HEK293 (cell line): ENCODE data around the gene ARSJ.

ENCODE experiments used
- CTCF ChIA-PET: fragments of 350-600 bp; formaldehyde crosslinking; extraction: SDS; loops from one replicate; lab custom pipeline; 2021; ENCODE audit warnings: antibody characterized with exemption; lab: Yijun Ruan, JAX
- POLR2A ChIA-PET: fragments of 300-600 bp; formaldehyde crosslinking; extraction: SDS; loops from one replicate; lab custom pipeline; 2020; ENCODE audit warnings: antibody characterized with exemption, inconsistent platforms; lab: Yijun Ruan, JAX
- H3K27ac ChIP-seq: fragments of 200-500 bp; sonication (Bioruptor generic); 2 replicates; pipeline ENCODE4 v1.5.1; 2014; ENCODE audit warnings: low read depth, low read length, control low read depth, inconsistent platforms; ENCODE audit errors: extremely low read depth
- H3K36me3 ChIP-seq, 2 experiments: fragments of 200-500 bp in 1 of 2; sonication (Bioruptor generic) in 1 of 2; 1 replicate in 1 of 2; 2 replicates in 1 of 2; pipeline ENCODE4 v1.5.1; 2014 to 2017; ENCODE audit warnings: inconsistent platforms in 2 of 2, low read length in 2 of 2; ENCODE audit not compliant: control insufficient read depth in 2 of 2, insufficient read depth in 1 of 2
- H3K4me1 ChIP-seq: fragments of 200-500 bp; sonication (Bioruptor generic); 2 replicates; pipeline ENCODE4 v1.5.1; 2014; ENCODE audit warnings: mild to moderate bottlenecking, low read length, inconsistent platforms; ENCODE audit not compliant: control insufficient read depth, insufficient read depth
- H3K4me3 ChIP-seq: 2 replicates; pipeline ENCODE4 v1.5.1; 2011; ENCODE audit warnings: low read depth, mild to moderate bottlenecking, control low read depth, low read length, moderate library complexity
- H3K9me3 ChIP-seq: fragments of 200-500 bp; sonication (Bioruptor generic); 2 replicates; pipeline ENCODE4 v1.5.1; 2014; ENCODE audit warnings: low read depth, low read length, inconsistent platforms; ENCODE audit not compliant: control insufficient read depth, insufficient read depth
- HOXA7 ChIP-seq: sonication (generic); formaldehyde crosslinking; IDR thresholded peaks from 2 replicates; pipeline ENCODE4 v1.8.1; 2022; ENCODE audit warnings: missing genetic modification reagents, borderline replicate concordance
- KLF16 ChIP-seq: fragments of 450-650 bp; formaldehyde crosslinking; IDR thresholded peaks from 2 replicates; pipeline ENCODE4 v1.5.1; 2017; ENCODE audit warnings: missing biosample characterization, missing genetic modification characterization
- OVOL3 ChIP-seq: fragments of 450-650 bp; formaldehyde crosslinking; IDR thresholded peaks from 2 replicates; pipeline ENCODE4 v1.5.1; 2016; ENCODE audit warnings: missing biosample characterization, missing genetic modification characterization
- SP2 ChIP-seq: fragments of 450-650 bp; formaldehyde crosslinking; IDR thresholded peaks from 2 replicates; pipeline ENCODE4 v1.5.1; 2016; ENCODE audit warnings: missing biosample characterization, missing genetic modification characterization
- SP3 ChIP-seq: fragments of 450-650 bp; formaldehyde crosslinking; IDR thresholded peaks from 2 replicates; pipeline ENCODE4 v1.5.1; 2016; ENCODE audit warnings: missing biosample characterization, missing genetic modification characterization
- ZBTB8A ChIP-seq: fragments of 450-650 bp; formaldehyde crosslinking; IDR thresholded peaks from 2 replicates; pipeline ENCODE4 v1.5.1; 2016; ENCODE audit warnings: missing biosample characterization, missing genetic modification characterization
- ZNF157 ChIP-seq: fragments of 450-650 bp; formaldehyde crosslinking; IDR thresholded peaks from 2 replicates; pipeline ENCODE4 v1.5.1; 2016; ENCODE audit warnings: missing biosample characterization, missing genetic modification characterization
- ZNF175 ChIP-seq: fragments of 450-650 bp; formaldehyde crosslinking; IDR thresholded peaks from 2 replicates; pipeline ENCODE4 v1.5.1; 2016; ENCODE audit warnings: missing biosample characterization, missing genetic modification characterization
- ZNF324 ChIP-seq: fragments of 450-650 bp; formaldehyde crosslinking; IDR thresholded peaks from 2 replicates; pipeline ENCODE4 v1.5.1; 2016; ENCODE audit warnings: missing biosample characterization, missing genetic modification characterization
- ZNF398 ChIP-seq: fragments of 450-650 bp; formaldehyde crosslinking; IDR thresholded peaks from 2 replicates; pipeline ENCODE4 v1.5.1; 2017; ENCODE audit warnings: missing biosample characterization, missing genetic modification characterization
- ZNF488 ChIP-seq: fragments of 450-650 bp; formaldehyde crosslinking; IDR thresholded peaks from 2 replicates; pipeline ENCODE4 v1.5.1; 2016; ENCODE audit warnings: missing biosample characterization, missing genetic modification characterization
- ZNF529 ChIP-seq: fragments of 450-650 bp; formaldehyde crosslinking; IDR thresholded peaks from 2 replicates; pipeline ENCODE4 v1.5.1; 2017; ENCODE audit warnings: missing genetic modification characterization, missing biosample characterization; ENCODE audit not compliant: insufficient replicate concordance
- ZNF549 ChIP-seq: fragments of 450-650 bp; IDR thresholded peaks from 2 replicates; pipeline ENCODE4 v1.5.1; 2018; ENCODE audit warnings: missing biosample characterization, missing genetic modification characterization, mild to moderate bottlenecking, inconsistent platforms, moderate library complexity
- ZNF747 ChIP-seq: fragments of 450-650 bp; formaldehyde crosslinking; IDR thresholded peaks from 2 replicates; pipeline ENCODE4 v1.5.1; 2016; ENCODE audit warnings: missing biosample characterization, missing genetic modification characterization
- ZNF830 ChIP-seq: fragments of 450-650 bp; IDR thresholded peaks from 2 replicates; pipeline ENCODE4 v1.5.0; 2018; ENCODE audit warnings: missing biosample characterization, missing genetic modification characterization, low read depth, mild to moderate bottlenecking, moderate library complexity
- ZSCAN16 ChIP-seq: fragments of 450-650 bp; formaldehyde crosslinking; IDR thresholded peaks from 2 replicates; pipeline ENCODE4 v1.5.1; 2016; ENCODE audit warnings: missing biosample characterization, missing genetic modification characterization
- TF ChIP-seq, protein P1 (sequence below): fragments of 450-650 bp; formaldehyde crosslinking; IDR thresholded peaks from 2 replicates; pipeline ENCODE4 v1.5.1; 2016; ENCODE audit warnings: missing biosample characterization, missing genetic modification characterization, borderline replicate concordance
- TF ChIP-seq, protein P2 (sequence below): fragments of 450-650 bp; formaldehyde crosslinking; IDR thresholded peaks from 2 replicates; pipeline ENCODE4 v1.5.1; 2017; ENCODE audit warnings: missing biosample characterization, missing genetic modification characterization
- TF ChIP-seq, protein P3 (sequence below): fragments of 450-650 bp; formaldehyde crosslinking; optimal IDR thresholded peaks from 2 replicates; pipeline ENCODE3; 2016; ENCODE audit warnings: missing biosample characterization, mild to moderate bottlenecking, missing genetic modification characterization
- TF ChIP-seq, protein P4 (sequence below): fragments of 450-650 bp; formaldehyde crosslinking; conservative IDR thresholded peaks from 2 replicates; pipeline ENCODE4 v1.5.1; 2016; ENCODE audit warnings: low read depth, missing biosample characterization, missing genetic modification characterization

Gene ARSJ

DNA sequence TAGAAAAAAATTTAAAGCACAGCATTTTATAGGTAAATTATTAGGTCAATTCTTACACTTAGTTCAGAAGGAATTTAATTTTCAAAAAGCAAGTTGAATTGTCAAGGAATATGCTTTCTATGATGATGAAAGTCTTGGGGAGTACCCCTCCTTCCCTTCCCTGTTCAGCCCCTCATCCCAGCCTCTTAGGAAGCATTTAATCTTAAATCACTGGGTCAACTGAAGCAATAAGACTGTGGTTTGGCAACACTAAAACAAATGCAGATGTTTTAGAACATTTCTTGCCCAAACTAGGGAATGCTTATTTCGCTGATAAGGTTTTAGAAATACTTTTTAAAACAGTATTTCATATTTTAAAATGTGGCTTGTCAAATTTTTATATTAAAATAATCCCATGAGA lies 19.1 kb upstream of the ARSJ start (continued):
- no peak for TF ChIP-seq ZNF398 (tag by site-specific recombination)

- H3K4me1 ChIP-seq = no peaks in the 10 kb centered on the region
- H3K36me3 ChIP-seq = no peaks in the 10 kb centered on the region
- H3K4me3 ChIP-seq = no peak overlapping the region
- POLR2A ChIA-PET = interaction anchor here (0.6 kb wide), 1 partner anchor 1701 kb away, joined by 5 read pairs; the partner anchor contains the start of gene ALPK1
- H3K27ac ChIP-seq = no peak overlapping the region
- TF ChIP-seq SP2 (tag by site-specific recombination) (no peak), ZSCAN16 (tag by site-specific recombination) (no peak), ZBTB8A (tag by site-specific recombination) (no peak), ZNF488 (no peak), ZNF175 (tag by site-specific recombination) (no peak), HOXA7 (CRISPR knock-in tag) (no peak), KLF16 (tag by site-specific recombination) (no peak), OVOL3 (tag by site-specific recombination) (no peak), SP3 (tag by site-specific recombination) (no peak), ZNF830 (no peak), ZNF747 (tag by site-specific recombination) (no peak)
- TF ChIP-seq, protein P1, sequence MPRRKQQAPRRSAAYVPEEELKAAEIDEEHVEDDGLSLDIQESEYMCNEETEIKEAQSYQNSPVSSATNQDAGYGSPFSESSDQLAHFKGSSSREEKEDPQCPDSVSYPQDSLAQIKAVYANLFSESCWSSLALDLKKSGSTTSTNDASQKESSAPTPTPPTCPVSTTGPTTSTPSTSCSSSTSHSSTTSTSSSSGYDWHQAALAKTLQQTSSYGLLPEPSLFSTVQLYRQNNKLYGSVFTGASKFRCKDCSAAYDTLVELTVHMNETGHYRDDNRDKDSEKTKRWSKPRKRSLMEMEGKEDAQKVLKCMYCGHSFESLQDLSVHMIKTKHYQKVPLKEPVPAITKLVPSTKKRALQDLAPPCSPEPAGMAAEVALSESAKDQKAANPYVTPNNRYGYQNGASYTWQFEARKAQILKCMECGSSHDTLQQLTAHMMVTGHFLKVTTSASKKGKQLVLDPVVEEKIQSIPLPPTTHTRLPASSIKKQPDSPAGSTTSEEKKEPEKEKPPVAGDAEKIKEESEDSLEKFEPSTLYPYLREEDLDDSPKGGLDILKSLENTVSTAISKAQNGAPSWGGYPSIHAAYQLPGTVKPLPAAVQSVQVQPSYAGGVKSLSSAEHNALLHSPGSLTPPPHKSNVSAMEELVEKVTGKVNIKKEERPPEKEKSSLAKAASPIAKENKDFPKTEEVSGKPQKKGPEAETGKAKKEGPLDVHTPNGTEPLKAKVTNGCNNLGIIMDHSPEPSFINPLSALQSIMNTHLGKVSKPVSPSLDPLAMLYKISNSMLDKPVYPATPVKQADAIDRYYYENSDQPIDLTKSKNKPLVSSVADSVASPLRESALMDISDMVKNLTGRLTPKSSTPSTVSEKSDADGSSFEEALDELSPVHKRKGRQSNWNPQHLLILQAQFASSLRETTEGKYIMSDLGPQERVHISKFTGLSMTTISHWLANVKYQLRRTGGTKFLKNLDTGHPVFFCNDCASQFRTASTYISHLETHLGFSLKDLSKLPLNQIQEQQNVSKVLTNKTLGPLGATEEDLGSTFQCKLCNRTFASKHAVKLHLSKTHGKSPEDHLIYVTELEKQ (tag by site-specific recombination) = no peak
- TF ChIP-seq, protein P2, sequence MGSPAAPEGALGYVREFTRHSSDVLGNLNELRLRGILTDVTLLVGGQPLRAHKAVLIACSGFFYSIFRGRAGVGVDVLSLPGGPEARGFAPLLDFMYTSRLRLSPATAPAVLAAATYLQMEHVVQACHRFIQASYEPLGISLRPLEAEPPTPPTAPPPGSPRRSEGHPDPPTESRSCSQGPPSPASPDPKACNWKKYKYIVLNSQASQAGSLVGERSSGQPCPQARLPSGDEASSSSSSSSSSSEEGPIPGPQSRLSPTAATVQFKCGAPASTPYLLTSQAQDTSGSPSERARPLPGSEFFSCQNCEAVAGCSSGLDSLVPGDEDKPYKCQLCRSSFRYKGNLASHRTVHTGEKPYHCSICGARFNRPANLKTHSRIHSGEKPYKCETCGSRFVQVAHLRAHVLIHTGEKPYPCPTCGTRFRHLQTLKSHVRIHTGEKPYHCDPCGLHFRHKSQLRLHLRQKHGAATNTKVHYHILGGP (tag by site-specific recombination) = no peak
- TF ChIP-seq, protein P3, sequence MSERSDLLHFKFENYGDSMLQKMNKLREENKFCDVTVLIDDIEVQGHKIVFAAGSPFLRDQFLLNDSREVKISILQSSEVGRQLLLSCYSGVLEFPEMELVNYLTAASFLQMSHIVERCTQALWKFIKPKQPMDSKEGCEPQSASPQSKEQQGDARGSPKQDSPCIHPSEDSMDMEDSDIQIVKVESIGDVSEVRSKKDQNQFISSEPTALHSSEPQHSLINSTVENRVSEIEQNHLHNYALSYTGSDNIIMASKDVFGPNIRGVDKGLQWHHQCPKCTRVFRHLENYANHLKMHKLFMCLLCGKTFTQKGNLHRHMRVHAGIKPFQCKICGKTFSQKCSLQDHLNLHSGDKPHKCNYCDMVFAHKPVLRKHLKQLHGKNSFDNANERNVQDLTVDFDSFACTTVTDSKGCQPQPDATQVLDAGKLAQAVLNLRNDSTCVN (tag by site-specific recombination) = no peak
- CTCF ChIA-PET = interaction anchor here (0.7 kb wide), 1 partner anchor 180 kb away, joined by 3 read pairs; no protein-coding TSS in a partner anchor
- H3K9me3 ChIP-seq = no peaks in the 10 kb centered on the region
These were observed 18.6 kb upstream of the ARSJ start for GRCh38 chr4:113998079-113998478.

- POLR2A ChIA-PET = no interaction called here
- H3K9me3 ChIP-seq = no peaks in the 10 kb centered on the region
- H3K27ac ChIP-seq = no peak overlapping the region
- H3K36me3 ChIP-seq = no peaks in the 10 kb centered on the region
- H3K4me1 ChIP-seq = no peaks in the 10 kb centered on the region
- CTCF ChIA-PET = no interaction called here
- no peak overlapping the region for H3K4me3 ChIP-seq
- TF ChIP-seq ZNF549 (tag by site-specific recombination) (no peak), ZNF324 (no peak), ZNF157 (tag by site-specific recombination) (no peak), ZNF529 (no peak)
- TF ChIP-seq, protein P4, sequence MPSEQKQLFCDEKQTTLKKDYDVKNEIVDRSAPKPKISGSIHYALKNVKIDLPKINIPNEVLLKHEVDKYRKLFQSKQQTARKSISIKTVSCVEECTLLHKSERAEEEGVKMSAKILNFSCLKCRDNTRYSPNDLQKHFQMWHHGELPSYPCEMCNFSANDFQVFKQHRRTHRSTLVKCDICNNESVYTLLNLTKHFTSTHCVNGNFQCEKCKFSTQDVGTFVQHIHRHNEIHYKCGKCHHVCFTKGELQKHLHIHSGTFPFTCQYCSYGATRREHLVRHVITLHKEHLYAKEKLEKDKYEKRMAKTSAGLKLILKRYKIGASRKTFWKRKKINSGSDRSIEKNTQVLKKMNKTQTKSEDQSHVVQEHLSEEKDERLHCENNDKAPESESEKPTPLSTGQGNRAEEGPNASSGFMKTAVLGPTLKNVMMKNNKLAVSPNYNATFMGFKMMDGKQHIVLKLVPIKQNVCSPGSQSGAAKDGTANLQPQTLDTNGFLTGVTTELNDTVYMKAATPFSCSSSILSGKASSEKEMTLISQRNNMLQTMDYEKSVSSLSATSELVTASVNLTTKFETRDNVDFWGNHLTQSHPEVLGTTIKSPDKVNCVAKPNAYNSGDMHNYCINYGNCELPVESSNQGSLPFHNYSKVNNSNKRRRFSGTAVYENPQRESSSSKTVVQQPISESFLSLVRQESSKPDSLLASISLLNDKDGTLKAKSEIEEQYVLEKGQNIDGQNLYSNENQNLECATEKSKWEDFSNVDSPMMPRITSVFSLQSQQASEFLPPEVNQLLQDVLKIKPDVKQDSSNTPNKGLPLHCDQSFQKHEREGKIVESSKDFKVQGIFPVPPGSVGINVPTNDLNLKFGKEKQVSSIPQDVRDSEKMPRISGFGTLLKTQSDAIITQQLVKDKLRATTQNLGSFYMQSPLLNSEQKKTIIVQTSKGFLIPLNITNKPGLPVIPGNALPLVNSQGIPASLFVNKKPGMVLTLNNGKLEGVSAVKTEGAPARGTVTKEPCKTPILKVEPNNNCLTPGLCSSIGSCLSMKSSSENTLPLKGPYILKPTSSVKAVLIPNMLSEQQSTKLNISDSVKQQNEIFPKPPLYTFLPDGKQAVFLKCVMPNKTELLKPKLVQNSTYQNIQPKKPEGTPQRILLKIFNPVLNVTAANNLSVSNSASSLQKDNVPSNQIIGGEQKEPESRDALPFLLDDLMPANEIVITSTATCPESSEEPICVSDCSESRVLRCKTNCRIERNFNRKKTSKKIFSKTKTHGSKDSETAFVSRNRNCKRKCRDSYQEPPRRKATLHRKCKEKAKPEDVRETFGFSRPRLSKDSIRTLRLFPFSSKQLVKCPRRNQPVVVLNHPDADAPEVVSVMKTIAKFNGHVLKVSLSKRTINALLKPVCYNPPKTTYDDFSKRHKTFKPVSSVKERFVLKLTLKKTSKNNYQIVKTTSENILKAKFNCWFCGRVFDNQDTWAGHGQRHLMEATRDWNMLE = no peak
These were observed 17.8 kb upstream of the ARSJ start for GRCh38 chr4:113997206-113997605.
